Mucosa of descending colon (tissue), 3 donors: Measurements from ENCODE around the gene PPCS. TPM values are rescaled to one million over a fixed set of nuclear protein-coding genes. Genes with fewer than 3 reads are reported as not detected.

Experiments used
- ATAC-seq: fragments of 200-7000 bp; cut with Tn5 transposase; one replicate; pipeline ENCODE4 v1.9.1; 2020; ENCODE audit warnings: mild to moderate bottlenecking, moderate library complexity
- DNase-seq, 3 donors: peaks; one replicate each; pipeline ENCODE4 v3.0.0-alpha.2; 2020
- H3K36me3 ChIP-seq: fragments of 200-600 bp; one replicate; pipeline ENCODE4 v1.8.0; 2021; ENCODE audit warnings: low read depth, mild to moderate bottlenecking
- H3K4me1 ChIP-seq: fragments of 200-600 bp; one replicate; pipeline ENCODE4 v1.8.0; 2021; ENCODE audit warnings: low read depth, mild to moderate bottlenecking
- H3K4me3 ChIP-seq: fragments of 200-600 bp; one replicate; pipeline ENCODE4 v1.8.0; 2021; ENCODE audit warnings: mild to moderate bottlenecking
- H3K9me3 ChIP-seq: fragments of 200-600 bp; one replicate; pipeline ENCODE4 v1.8.0; 2021; ENCODE audit warnings: mild to moderate bottlenecking
- intact Hi-C, 2 donors: fragments of 100-400 bp; cut with DNase I in 1 of 2; cut with micrococcal nuclease in 1 of 2; formaldehyde crosslinking; loops; one replicate each; pipeline versions ENCODE4 v1.11.0 to v1.11.1; 2022; cut with DNase I, micrococcal nuclease
- long read RNA-seq, 2 donors: library from polyadenylated mRNA; unstranded; transcript quantifications; one replicate each; pipeline ENCODE4 v2.0.0, GENCODE V29; 2019 to 2021
- total RNA-seq, 3 donors: library from RNA; stranded (reverse); fragmentation: NEBNext Ultra II Directional in 2 of 3; extraction: Animal tissue kit (Norgen Biotek cat#: 25700) in 2 of 3; gene quantifications; one replicate each; pipeline versions ENCODE4 v1.2.1 to v1.2.4, GENCODE V29; 2021 to 2023
- TF ChIP-seq, protein P1 (sequence below): fragments of 200-600 bp; IDR thresholded peaks from one replicate; pipeline ENCODE4 v1.8.0; 2022; ENCODE audit warnings: antibody characterized with exemption, mild to moderate bottlenecking
- donor health status: DM: no; HTN: no; CAD: no; lungs with moderate emphysema.
- donor health status: DM: no; HTN: no; CAD: no.
- donor health status: DM: no; HTN: yes; CAD: no.

Gene PPCS
- total RNA-seq, result 10 to 100 TPM; 62.2 to 90.5 (median 75.8) TPM
- long read RNA-seq, donor 1, transcript PPCS-201 (3 exons, 984 nt), result minor isoform, 19 of 85 reads
- long read RNA-seq, donor 1, transcript PPCS-203 (3 exons, 1,431 nt), result major isoform, 53 of 85 reads
- long read RNA-seq, donor 1, partial matches to known transcripts, result 3 of 85 reads
- long read RNA-seq, donor 1, other reads (novel, unspliced or antisense), result 5 of 85 reads
- long read RNA-seq, donor 2, transcript PPCS-201 (3 exons, 984 nt), result minor isoform, 41 of 130 reads
- long read RNA-seq, donor 2, transcript PPCS-203 (3 exons, 1,431 nt), result major isoform, 72 of 130 reads
- long read RNA-seq, donor 2, partial matches to known transcripts, result 0 of 130 reads
- long read RNA-seq, donor 2, other reads (novel, unspliced or antisense), result 13 of 130 reads

DNA sequence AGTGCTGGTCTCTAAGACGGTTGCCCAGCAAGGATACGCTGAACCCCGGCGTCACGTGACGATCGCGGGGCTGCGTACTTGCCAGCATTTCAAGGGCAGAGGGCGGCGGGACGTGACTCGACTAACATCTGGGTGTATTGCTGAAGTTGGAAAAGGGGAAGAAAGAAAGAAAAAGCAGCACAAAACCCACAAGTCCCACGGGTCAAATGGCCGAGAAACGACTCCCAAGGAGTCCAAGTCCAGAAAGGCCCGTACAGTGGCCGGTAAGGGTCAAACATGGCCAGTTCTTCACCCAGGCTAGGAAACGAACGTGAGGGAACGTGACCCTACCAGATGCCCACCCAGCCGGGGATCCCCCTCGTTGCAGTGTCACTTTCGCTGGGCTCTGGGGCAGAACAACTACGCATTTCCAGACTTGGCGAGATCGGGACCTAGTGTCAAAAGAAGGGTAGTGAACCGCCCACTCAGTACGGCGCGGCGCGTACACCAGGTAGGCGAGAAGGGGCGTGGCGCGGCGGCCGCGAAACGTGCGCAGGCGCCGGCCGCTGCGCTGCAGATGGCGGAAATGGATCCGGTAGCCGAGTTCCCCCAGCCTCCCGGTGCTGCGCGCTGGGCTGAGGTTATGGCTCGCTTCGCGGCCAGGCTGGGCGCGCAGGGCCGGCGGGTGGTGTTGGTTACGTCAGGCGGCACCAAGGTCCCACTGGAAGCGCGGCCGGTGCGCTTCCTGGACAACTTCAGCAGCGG is at the start of gene PPCS, which contains the start of gene ZMYND12:
Gene PPCS (plus strand): TSS at position 534 of the 744 bp plus-strand sequence. CDS start 23 bp downstream, at position 557.
Gene ZMYND12 (minus strand): TSS at position 13 of the 744 bp plus-strand sequence. CDS start 25 bp downstream, outside the sequence.
- intact Hi-C loops, result no loop called here
- H3K4me3 ChIP-seq, result peak within 1 kb of the TSS; percentile 88
- DNase-seq (peak; percentile 92 to 94 (median 94)), ATAC-seq (peak; percentile 98)
- no peaks in the 10 kb centered on the region for H3K36me3 ChIP-seq
- H3K4me1 ChIP-seq, result peaks cover 11% of the 10 kb centered on the region
- H3K9me3 ChIP-seq, result no peaks in the 10 kb centered on the region
- TF ChIP-seq, protein P1, sequence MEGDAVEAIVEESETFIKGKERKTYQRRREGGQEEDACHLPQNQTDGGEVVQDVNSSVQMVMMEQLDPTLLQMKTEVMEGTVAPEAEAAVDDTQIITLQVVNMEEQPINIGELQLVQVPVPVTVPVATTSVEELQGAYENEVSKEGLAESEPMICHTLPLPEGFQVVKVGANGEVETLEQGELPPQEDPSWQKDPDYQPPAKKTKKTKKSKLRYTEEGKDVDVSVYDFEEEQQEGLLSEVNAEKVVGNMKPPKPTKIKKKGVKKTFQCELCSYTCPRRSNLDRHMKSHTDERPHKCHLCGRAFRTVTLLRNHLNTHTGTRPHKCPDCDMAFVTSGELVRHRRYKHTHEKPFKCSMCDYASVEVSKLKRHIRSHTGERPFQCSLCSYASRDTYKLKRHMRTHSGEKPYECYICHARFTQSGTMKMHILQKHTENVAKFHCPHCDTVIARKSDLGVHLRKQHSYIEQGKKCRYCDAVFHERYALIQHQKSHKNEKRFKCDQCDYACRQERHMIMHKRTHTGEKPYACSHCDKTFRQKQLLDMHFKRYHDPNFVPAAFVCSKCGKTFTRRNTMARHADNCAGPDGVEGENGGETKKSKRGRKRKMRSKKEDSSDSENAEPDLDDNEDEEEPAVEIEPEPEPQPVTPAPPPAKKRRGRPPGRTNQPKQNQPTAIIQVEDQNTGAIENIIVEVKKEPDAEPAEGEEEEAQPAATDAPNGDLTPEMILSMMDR, result no peak

- H3K4me1 ChIP-seq, result no peaks in the 10 kb centered on the region
- DNase-seq (no peak), ATAC-seq (no peak)
- no peaks in the 10 kb centered on the region for H3K9me3 ChIP-seq
- intact Hi-C loops, result no loop called here
- no peaks in the 10 kb centered on the region for H3K36me3 ChIP-seq
- H3K4me3 ChIP-seq, result no peak overlapping the region
- TF ChIP-seq, protein P1, result no peak
Measured at GRCh38 chr1:42414551-42415496, 41.5 kb upstream of the PPCS start.

DNA sequence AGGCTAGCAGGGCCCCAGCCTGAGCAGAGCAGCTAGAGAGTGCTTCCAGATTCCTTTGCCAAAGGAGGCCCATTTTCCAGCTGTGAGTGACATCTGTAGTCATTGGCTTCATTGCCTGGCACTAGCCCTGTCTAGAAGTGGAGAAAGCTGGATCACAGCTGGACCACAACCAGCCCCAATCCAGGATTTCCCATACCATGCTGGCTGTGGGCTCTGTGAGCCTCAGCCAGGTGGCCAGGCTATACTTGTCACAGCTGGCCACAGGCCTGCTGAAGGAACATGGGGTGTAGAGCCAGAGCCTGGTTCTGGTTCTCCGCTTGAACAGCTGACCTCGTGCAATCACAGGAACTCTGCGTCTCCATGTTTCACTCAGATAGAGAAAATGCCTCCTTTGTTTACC is 39.2 kb upstream of the PPCS start:
- H3K36me3 ChIP-seq, result no peaks in the 10 kb centered on the region
- ATAC-seq, result no peak
- H3K9me3 ChIP-seq, result no peaks in the 10 kb centered on the region
- H3K4me1 ChIP-seq, result peaks cover 3% of the 10 kb centered on the region
- no peak for DNase-seq
- H3K4me3 ChIP-seq, result no peak overlapping the region
- intact Hi-C loops, result no loop called here
- TF ChIP-seq, protein P1, result no peak

GRCh38 chr1:42418516-42418915 is 37.8 kb upstream of the PPCS start:
- TF ChIP-seq, protein P1, result no peak
- DNase-seq, result no peak
- Histone ChIP-seq H3K36me3 (no peaks in the 10 kb centered on the region), H3K4me1 (peaks cover 3% of the 10 kb centered on the region), H3K4me3 (no peak overlapping the region), H3K9me3 (no peaks in the 10 kb centered on the region)
- ATAC-seq, result no peak
- intact Hi-C loops, result no loop called here
